SK-N-SH (cell line): ENCODE results near the gene SLC6A13.

ENCODE experiments used
- CHD2 ChIP-seq: fragments of 150-350 bp; IDR thresholded peaks from 2 replicates; pipeline ENCODE4 v1.6.1; 2018; ENCODE audit warnings: low read length; ENCODE audit not compliant: partially characterized antibody
- CTCF ChIP-seq: fragments of 200-600 bp; sonication (generic); IDR thresholded peaks from 2 replicates; pipeline ENCODE4 v1.6.1; 2017; ENCODE audit warnings: antibody characterized with exemption, mild to moderate bottlenecking, moderate library complexity
- EP300 ChIP-seq, 2 experiments: IDR thresholded peaks; 2 replicates each; pipeline versions ENCODE4 v1.4.0 to v1.6.1; 2012; ENCODE audit warnings: borderline replicate concordance in 1 of 2, low read depth in 1 of 2, low read length in 1 of 2
- EZH2phosphoT487 ChIP-seq: fragments of 200-600 bp; sonication (generic); IDR thresholded peaks from 2 replicates; pipeline ENCODE4 v1.6.1; 2017; ENCODE audit warnings: low read depth, mixed run types, mild to moderate bottlenecking, antibody characterized with exemption, moderate library complexity, borderline replicate concordance
- MAX ChIP-seq: IDR thresholded peaks from 2 replicates; pipeline ENCODE4 v1.4.0; 2012; ENCODE audit warnings: low read depth
- PBX3 ChIP-seq: IDR thresholded peaks from 2 replicates; pipeline ENCODE4; 2012
- POLR2AphosphoS5 ChIP-seq: IDR thresholded peaks from 2 replicates; pipeline ENCODE4 v1.6.1; 2012; ENCODE audit warnings: low read depth, low read length
- REST ChIP-seq: IDR thresholded peaks from 2 replicates; pipeline ENCODE4 v1.6.1; 2012; ENCODE audit warnings: mild to moderate bottlenecking, low read depth, low read length, moderate library complexity
- TAF1 ChIP-seq: IDR thresholded peaks from 2 replicates; pipeline ENCODE4 v1.6.1; 2012; ENCODE audit warnings: low read depth, mild to moderate bottlenecking, low read length, moderate library complexity, borderline replicate concordance
- TEAD4 ChIP-seq: IDR thresholded peaks from 2 replicates; pipeline ENCODE4 v1.4.0; 2012; ENCODE audit warnings: mild to moderate bottlenecking, borderline replicate concordance; ENCODE audit not compliant: insufficient read depth
- YY1 ChIP-seq: IDR thresholded peaks from 2 replicates; pipeline ENCODE4 v1.4.0; 2012; ENCODE audit warnings: low read depth, mild to moderate bottlenecking

GRCh38 chr12:271161-271560 lies 8.5 kb upstream of the SLC6A13 start:
- TF ChIP-seq YY1: no peak
- no peak for TF ChIP-seq PBX3
- no peak for TF ChIP-seq CTCF
- no peak for TF ChIP-seq POLR2AphosphoS5
- TF ChIP-seq REST: no peak
- TF ChIP-seq TAF1: no peak
- TF ChIP-seq TEAD4: no peak
- no peak for TF ChIP-seq EZH2phosphoT487
- TF ChIP-seq EP300 (IDR thresholded peaks at IDR 0.05; ENCODE audit: borderline replicate concordance in 1 of 2, low read depth in 1 of 2, low read length in 1 of 2): no peak
- TF ChIP-seq MAX: no peak
- TF ChIP-seq CHD2: no peak
